ENCODE measurements around the gene CBFA2T3.

CBFA2T3 gene

GRCh38 chr16:88960516-88960915 is 16.5 kb downstream of the CBFA2T3 start:
- H3K9ac ChIP-seq (ENCODE audit: low read depth in 1 of 2, low read length in 2 of 2): no peak overlapping the region
- no peaks in the 10 kb centered on the region for H3K36me3 ChIP-seq (ENCODE audit: control insufficient read depth in 2 of 2, insufficient read depth in 2 of 2, low read length in 2 of 2)
- H3K27me3 ChIP-seq (ENCODE audit: control insufficient read depth in 2 of 2, insufficient read depth in 2 of 2, low read length in 2 of 2): no peaks in the 10 kb centered on the region
- no peaks in the 10 kb centered on the region for H3K9me3 ChIP-seq (ENCODE audit: control insufficient read depth in 2 of 2, low read length in 2 of 2)
- no peak overlapping the region for H3K4me3 ChIP-seq (ENCODE audit: low read length in 2 of 2)
- no peak overlapping the region for H3K27ac ChIP-seq (ENCODE audit: low read depth in 2 of 2, low read length in 2 of 2)
- H3K4me1 ChIP-seq (ENCODE audit: control insufficient read depth in 2 of 2, insufficient read depth in 2 of 2, low read length in 2 of 2): no peaks in the 10 kb centered on the region

- no peaks in the 10 kb centered on the region for H3K4me1 ChIP-seq (ENCODE audit: control insufficient read depth in 2 of 2, insufficient read depth in 2 of 2, low read length in 2 of 2)
- H3K9me3 ChIP-seq (ENCODE audit: control insufficient read depth in 2 of 2, low read length in 2 of 2): no peaks in the 10 kb centered on the region
- H3K27me3 ChIP-seq (ENCODE audit: control insufficient read depth in 2 of 2, insufficient read depth in 2 of 2, low read length in 2 of 2): no peaks in the 10 kb centered on the region
- no peaks in the 10 kb centered on the region for H3K36me3 ChIP-seq (ENCODE audit: control insufficient read depth in 2 of 2, insufficient read depth in 2 of 2, low read length in 2 of 2)
- no peak overlapping the region for H3K27ac ChIP-seq (ENCODE audit: low read depth in 2 of 2, low read length in 2 of 2)
- H3K4me3 ChIP-seq (ENCODE audit: low read length in 2 of 2): no peak overlapping the region
- no peak overlapping the region for H3K9ac ChIP-seq (ENCODE audit: low read depth in 1 of 2, low read length in 2 of 2)
Measured at GRCh38 chr16:88959022-88959421, 18.0 kb downstream of the CBFA2T3 start.

GRCh38 chr16:88957887-88958577 is 19.0 kb downstream of the CBFA2T3 start:
- H3K27ac ChIP-seq (ENCODE audit: low read depth in 2 of 2, low read length in 2 of 2): no peak overlapping the region
- H3K9me3 ChIP-seq (ENCODE audit: control insufficient read depth in 2 of 2, low read length in 2 of 2): no peaks in the 10 kb centered on the region
- no peaks in the 10 kb centered on the region for H3K36me3 ChIP-seq (ENCODE audit: control insufficient read depth in 2 of 2, insufficient read depth in 2 of 2, low read length in 2 of 2)
- H3K27me3 ChIP-seq (ENCODE audit: control insufficient read depth in 2 of 2, insufficient read depth in 2 of 2, low read length in 2 of 2): no peaks in the 10 kb centered on the region
- peak overlapping the region in 1 of 2 donors; percentile 3 for H3K4me3 ChIP-seq (ENCODE audit: low read length in 2 of 2)
- no peaks in the 10 kb centered on the region for H3K4me1 ChIP-seq (ENCODE audit: control insufficient read depth in 2 of 2, insufficient read depth in 2 of 2, low read length in 2 of 2)
- H3K9ac ChIP-seq (ENCODE audit: low read depth in 1 of 2, low read length in 2 of 2): no peak overlapping the region

- Histone ChIP-seq H3K4me1 (ENCODE audit: control insufficient read depth in 2 of 2, insufficient read depth in 2 of 2, low read length in 2 of 2) (no peaks in the 10 kb centered on the region), H3K9me3 (ENCODE audit: control insufficient read depth in 2 of 2, low read length in 2 of 2) (no peaks in the 10 kb centered on the region), H3K9ac (ENCODE audit: low read depth in 1 of 2, low read length in 2 of 2) (no peak overlapping the region), H3K36me3 (ENCODE audit: control insufficient read depth in 2 of 2, insufficient read depth in 2 of 2, low read length in 2 of 2) (no peaks in the 10 kb centered on the region), H3K4me3 (ENCODE audit: low read length in 2 of 2) (no peak overlapping the region), H3K27ac (ENCODE audit: low read depth in 2 of 2, low read length in 2 of 2) (no peak overlapping the region), H3K27me3 (ENCODE audit: control insufficient read depth in 2 of 2, insufficient read depth in 2 of 2, low read length in 2 of 2) (no peaks in the 10 kb centered on the region)
Measured at GRCh38 chr16:88957433-88957767, 19.6 kb downstream of the CBFA2T3 start.

GRCh38 chr16:88956546-88957432 is 20.2 kb downstream of the CBFA2T3 start:
- Histone ChIP-seq H3K4me1 (ENCODE audit: control insufficient read depth in 2 of 2, insufficient read depth in 2 of 2, low read length in 2 of 2) (no peaks in the 10 kb centered on the region), H3K9ac (ENCODE audit: low read depth in 1 of 2, low read length in 2 of 2) (no peak overlapping the region), H3K27ac (ENCODE audit: low read depth in 2 of 2, low read length in 2 of 2) (no peak overlapping the region), H3K36me3 (ENCODE audit: control insufficient read depth in 2 of 2, insufficient read depth in 2 of 2, low read length in 2 of 2) (no peaks in the 10 kb centered on the region), H3K4me3 (ENCODE audit: low read length in 2 of 2) (no peak overlapping the region), H3K27me3 (ENCODE audit: control insufficient read depth in 2 of 2, insufficient read depth in 2 of 2, low read length in 2 of 2) (no peaks in the 10 kb centered on the region), H3K9me3 (ENCODE audit: control insufficient read depth in 2 of 2, low read length in 2 of 2) (no peaks in the 10 kb centered on the region)

GRCh38 chr16:88955906-88956305 is 21.1 kb downstream of the CBFA2T3 start:
- H3K27me3 ChIP-seq (ENCODE audit: control insufficient read depth in 2 of 2, insufficient read depth in 2 of 2, low read length in 2 of 2): no peaks in the 10 kb centered on the region

GRCh38 chr16:88953003-88953690 is 23.9 kb downstream of the CBFA2T3 start:
- Histone ChIP-seq H3K36me3 (ENCODE audit: control insufficient read depth in 2 of 2, insufficient read depth in 2 of 2, low read length in 2 of 2) (no peaks in the 10 kb centered on the region), H3K27me3 (ENCODE audit: control insufficient read depth in 2 of 2, insufficient read depth in 2 of 2, low read length in 2 of 2) (peaks cover 0 to 2% of the 10 kb centered on the region in 2 donors), H3K27ac (ENCODE audit: low read depth in 2 of 2, low read length in 2 of 2) (no peak overlapping the region), H3K4me3 (ENCODE audit: low read length in 2 of 2) (no peak overlapping the region), H3K9ac (ENCODE audit: low read depth in 1 of 2, low read length in 2 of 2) (no peak overlapping the region), H3K4me1 (ENCODE audit: control insufficient read depth in 2 of 2, insufficient read depth in 2 of 2, low read length in 2 of 2) (no peaks in the 10 kb centered on the region), H3K9me3 (ENCODE audit: control insufficient read depth in 2 of 2, low read length in 2 of 2) (no peaks in the 10 kb centered on the region)

More at GRCh38 chr16:88955906-88956305, 21.1 kb downstream of the CBFA2T3 start:
- Histone ChIP-seq H3K4me3 (ENCODE audit: low read length in 2 of 2) (no peak overlapping the region), H3K36me3 (ENCODE audit: control insufficient read depth in 2 of 2, insufficient read depth in 2 of 2, low read length in 2 of 2) (no peaks in the 10 kb centered on the region), H3K4me1 (ENCODE audit: control insufficient read depth in 2 of 2, insufficient read depth in 2 of 2, low read length in 2 of 2) (no peaks in the 10 kb centered on the region), H3K27ac (ENCODE audit: low read depth in 2 of 2, low read length in 2 of 2) (no peak overlapping the region), H3K9ac (ENCODE audit: low read depth in 1 of 2, low read length in 2 of 2) (no peak overlapping the region), H3K9me3 (ENCODE audit: control insufficient read depth in 2 of 2, low read length in 2 of 2) (no peaks in the 10 kb centered on the region)

GRCh38 chr16:88951989-88952388 is 25.0 kb downstream of the CBFA2T3 start:
- H3K4me1 ChIP-seq (ENCODE audit: control insufficient read depth in 2 of 2, insufficient read depth in 2 of 2, low read length in 2 of 2): no peaks in the 10 kb centered on the region
- H3K27ac ChIP-seq (ENCODE audit: low read depth in 2 of 2, low read length in 2 of 2): no peak overlapping the region
- no peaks in the 10 kb centered on the region for H3K9me3 ChIP-seq (ENCODE audit: control insufficient read depth in 2 of 2, low read length in 2 of 2)
- no peak overlapping the region for H3K4me3 ChIP-seq (ENCODE audit: low read length in 2 of 2)
- H3K9ac ChIP-seq (ENCODE audit: low read depth in 1 of 2, low read length in 2 of 2): no peak overlapping the region
- no peaks in the 10 kb centered on the region for H3K36me3 ChIP-seq (ENCODE audit: control insufficient read depth in 2 of 2, insufficient read depth in 2 of 2, low read length in 2 of 2)
- H3K27me3 ChIP-seq (ENCODE audit: control insufficient read depth in 2 of 2, insufficient read depth in 2 of 2, low read length in 2 of 2): peaks cover 0 to 5% of the 10 kb centered on the region in 2 donors

- no peaks in the 10 kb centered on the region for H3K36me3 ChIP-seq (ENCODE audit: control insufficient read depth in 2 of 2, insufficient read depth in 2 of 2, low read length in 2 of 2)
- no peaks in the 10 kb centered on the region for H3K4me1 ChIP-seq (ENCODE audit: control insufficient read depth in 2 of 2, insufficient read depth in 2 of 2, low read length in 2 of 2)
- no peaks in the 10 kb centered on the region for H3K9me3 ChIP-seq (ENCODE audit: control insufficient read depth in 2 of 2, low read length in 2 of 2)
- no peak overlapping the region for H3K9ac ChIP-seq (ENCODE audit: low read depth in 1 of 2, low read length in 2 of 2)
- no peak overlapping the region for H3K27ac ChIP-seq (ENCODE audit: low read depth in 2 of 2, low read length in 2 of 2)
- H3K27me3 ChIP-seq (ENCODE audit: control insufficient read depth in 2 of 2, insufficient read depth in 2 of 2, low read length in 2 of 2): peaks cover 0 to 5% of the 10 kb centered on the region in 2 donors
- H3K4me3 ChIP-seq (ENCODE audit: low read length in 2 of 2): no peak overlapping the region
Measured at GRCh38 chr16:88951501-88951900, 25.5 kb downstream of the CBFA2T3 start.

Data from mucosa of rectum (tissue), 2 donors.